Effector memory CD4-positive, alpha-beta T cell (primary cell): ENCODE measurements around the gene CTDP1.

ENCODE experiments used
- DNase-seq, 3 donors: peaks; one replicate each; pipeline ENCODE4 v3.0.0-alpha.2; 2020
- H3K27ac ChIP-seq: 2 replicates; pipeline ENCODE4 v1.7.0; 2013; ENCODE audit warnings: mild to moderate bottlenecking, low read length, moderate library complexity; ENCODE audit not compliant: insufficient read depth, poor library complexity, severe bottlenecking
- H3K27me3 ChIP-seq: replicated peaks from 2 replicates; pipeline ENCODE4 v1.7.0; 2013; ENCODE audit warnings: mild to moderate bottlenecking, low read length; ENCODE audit not compliant: insufficient read depth, control insufficient read depth, poor library complexity, severe bottlenecking
- H3K36me3 ChIP-seq: 2 replicates; pipeline ENCODE4 v1.7.0; 2013; ENCODE audit warnings: mild to moderate bottlenecking, low read length, moderate library complexity; ENCODE audit not compliant: control insufficient read depth, insufficient read depth
- H3K4me1 ChIP-seq: 2 replicates; pipeline ENCODE4 v1.7.0; 2013; ENCODE audit warnings: low read length, mild to moderate bottlenecking; ENCODE audit not compliant: control insufficient read depth, insufficient read depth, poor library complexity, severe bottlenecking
- H3K4me3 ChIP-seq: 2 replicates; pipeline ENCODE4 v1.7.0; 2013; ENCODE audit warnings: low read length, low read depth, mild to moderate bottlenecking; ENCODE audit not compliant: insufficient read depth, poor library complexity, severe bottlenecking
- H3K9me3 ChIP-seq: 2 replicates; pipeline ENCODE4 v1.7.0; 2013; ENCODE audit warnings: mild to moderate bottlenecking, low read length, moderate library complexity; ENCODE audit not compliant: control insufficient read depth

CTDP1 gene

DNA sequence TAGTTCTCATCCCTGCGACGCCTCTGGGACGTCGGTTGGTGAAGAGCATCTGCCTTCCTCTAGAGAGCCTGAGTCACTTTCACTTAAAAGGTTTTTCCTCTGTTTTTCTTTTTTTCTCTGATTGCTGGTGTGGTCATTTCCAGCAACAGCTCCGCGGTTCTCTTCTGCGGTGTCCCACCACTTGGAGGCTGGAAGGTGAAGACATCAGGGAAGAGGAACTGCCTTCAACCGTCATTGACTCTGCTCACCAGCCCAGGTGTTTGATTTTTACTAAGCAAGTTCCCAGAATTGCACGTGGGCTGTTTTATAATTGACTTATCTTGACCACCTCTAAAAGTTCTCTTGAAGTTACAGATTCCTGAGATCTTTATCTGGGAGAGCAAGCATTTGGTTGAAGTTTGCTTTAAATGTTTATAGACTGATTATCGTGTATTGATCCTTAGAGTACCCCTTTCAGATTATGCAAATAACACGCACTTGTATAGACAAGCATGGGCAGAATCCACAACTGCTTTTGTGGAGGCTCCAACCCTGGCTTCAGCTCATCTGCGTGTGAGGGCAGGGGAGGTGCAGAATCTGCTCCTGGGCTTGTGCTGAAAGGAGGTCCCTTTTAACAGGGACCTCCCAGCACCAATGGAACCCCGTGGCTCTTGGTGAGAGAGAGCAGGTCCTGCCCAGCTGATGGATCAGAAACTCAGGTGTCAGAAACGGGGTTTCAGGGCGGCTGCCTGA lies 3.5 kb downstream of the CTDP1 start:
- H3K4me1 ChIP-seq: peaks cover 53% of the 10 kb centered on the region
- H3K9me3 ChIP-seq: no peaks in the 10 kb centered on the region
- H3K27me3 ChIP-seq: no peaks in the 10 kb centered on the region
- no peak overlapping the region for H3K27ac ChIP-seq
- peak in 2 of 3 donors; percentile 20 to 21 for DNase-seq
- peaks cover 3% of the 10 kb centered on the region for H3K36me3 ChIP-seq
- no peak overlapping the region for H3K4me3 ChIP-seq

DNA sequence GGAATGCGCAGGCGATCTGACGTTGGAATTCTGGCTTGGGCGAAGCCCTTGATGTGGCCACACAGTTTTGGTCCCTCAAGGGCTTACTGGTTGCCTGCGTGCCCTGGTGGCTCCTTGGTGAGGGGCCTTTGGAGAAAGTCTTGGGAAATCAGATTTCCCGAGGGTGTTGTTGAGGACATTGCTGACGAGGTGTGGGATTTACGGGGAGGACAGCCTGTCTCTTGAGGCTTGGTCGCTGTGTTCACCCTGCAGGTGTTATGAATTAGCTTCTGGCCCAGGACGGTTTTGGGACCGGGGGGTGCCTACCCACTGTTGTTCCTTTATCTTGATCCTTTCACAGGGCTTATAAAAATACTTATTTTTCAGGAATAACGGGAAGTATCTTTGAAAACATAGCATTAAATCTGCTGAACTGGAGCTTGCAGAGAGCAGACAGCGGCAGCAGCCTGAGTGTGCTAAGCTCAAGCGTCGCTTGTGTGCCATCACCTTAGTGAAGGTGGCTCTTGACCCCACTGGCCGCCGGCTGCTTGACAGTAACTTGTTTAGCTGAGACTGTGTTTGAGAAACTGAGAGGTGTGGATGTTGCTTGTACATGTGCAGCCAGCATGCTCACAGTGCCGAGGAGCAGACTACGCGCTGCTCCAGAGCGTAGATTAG lies 4.2 kb downstream of the CTDP1 start:
- Histone ChIP-seq H3K27me3 (no peaks in the 10 kb centered on the region), H3K36me3 (peaks cover 3% of the 10 kb centered on the region), H3K4me3 (no peak overlapping the region), H3K27ac (no peak overlapping the region), H3K9me3 (no peaks in the 10 kb centered on the region), H3K4me1 (peaks cover 50% of the 10 kb centered on the region)
- no peak for DNase-seq

DNA sequence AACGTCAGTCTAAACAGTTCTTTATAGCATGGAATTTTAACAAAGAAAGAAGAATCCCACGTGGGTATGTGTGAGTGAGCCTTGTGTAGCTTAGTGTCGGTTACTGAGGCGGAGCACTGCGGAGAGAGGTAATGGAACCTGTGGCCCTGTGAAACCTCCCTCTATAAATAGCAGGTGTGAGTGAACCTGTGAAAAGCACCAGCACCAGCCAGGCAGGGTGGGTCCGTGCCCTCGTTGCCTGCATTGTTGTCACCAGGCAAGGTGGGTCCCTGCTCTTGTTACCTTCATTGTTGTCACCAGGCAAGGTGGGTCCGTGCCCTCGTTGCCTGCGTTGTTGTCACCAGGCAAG lies 4.7 kb downstream of the CTDP1 start:
- Histone ChIP-seq H3K4me1 (peaks cover 50% of the 10 kb centered on the region), H3K36me3 (peaks cover 3% of the 10 kb centered on the region), H3K27me3 (no peaks in the 10 kb centered on the region), H3K4me3 (no peak overlapping the region), H3K9me3 (no peaks in the 10 kb centered on the region), H3K27ac (no peak overlapping the region)
- DNase-seq: no peak

DNA sequence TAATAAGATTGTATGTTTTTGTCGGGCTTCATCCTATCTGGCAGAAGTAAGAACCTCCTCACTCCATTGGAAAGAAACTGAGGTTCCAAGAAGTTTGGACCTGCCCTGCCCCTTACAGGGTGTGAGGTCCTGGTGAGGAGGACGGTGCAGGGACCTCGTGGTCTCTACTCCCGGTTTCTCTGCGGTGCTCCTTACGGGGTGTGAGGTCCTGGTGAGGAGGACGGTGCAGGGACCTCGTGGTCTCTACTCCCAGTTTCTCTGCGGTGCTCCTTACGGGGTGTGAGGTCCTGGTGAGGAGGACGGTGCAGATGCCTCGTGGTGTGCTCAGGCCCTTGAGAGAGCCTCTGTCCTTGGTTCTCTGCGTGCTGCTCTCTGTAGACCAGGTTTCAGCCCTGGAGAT lies 5.2 kb downstream of the CTDP1 start:
- Histone ChIP-seq H3K9me3 (no peaks in the 10 kb centered on the region), H3K27me3 (no peaks in the 10 kb centered on the region), H3K36me3 (peaks cover 3% of the 10 kb centered on the region), H3K27ac (no peak overlapping the region), H3K4me1 (peaks cover 50% of the 10 kb centered on the region), H3K4me3 (no peak overlapping the region)
- DNase-seq: no peak

DNA sequence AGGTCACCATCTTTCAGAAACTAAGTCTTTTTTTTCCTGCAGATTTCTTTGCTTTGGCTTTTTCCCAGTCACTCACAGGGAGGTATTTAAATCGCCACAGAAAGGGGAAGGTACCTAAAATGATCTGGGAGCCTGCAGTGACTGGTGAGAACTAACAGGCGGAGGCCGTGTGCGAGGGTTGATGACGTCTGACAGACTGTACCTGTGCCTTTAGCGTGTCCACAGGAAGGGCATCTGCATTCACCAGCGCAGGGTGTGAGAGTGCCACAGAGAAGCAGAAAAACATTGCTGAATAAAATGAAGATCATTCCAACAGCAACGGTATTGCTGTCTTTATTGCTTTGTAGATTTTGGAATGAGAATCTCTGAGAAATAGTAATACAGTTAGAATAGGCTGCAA lies 5.7 kb downstream of the CTDP1 start:
- H3K9me3 ChIP-seq: no peaks in the 10 kb centered on the region
- no peak overlapping the region for H3K27ac ChIP-seq
- DNase-seq: no peak
- no peaks in the 10 kb centered on the region for H3K27me3 ChIP-seq
- peaks cover 3% of the 10 kb centered on the region for H3K36me3 ChIP-seq
- no peak overlapping the region for H3K4me3 ChIP-seq
- peaks cover 50% of the 10 kb centered on the region for H3K4me1 ChIP-seq

DNA sequence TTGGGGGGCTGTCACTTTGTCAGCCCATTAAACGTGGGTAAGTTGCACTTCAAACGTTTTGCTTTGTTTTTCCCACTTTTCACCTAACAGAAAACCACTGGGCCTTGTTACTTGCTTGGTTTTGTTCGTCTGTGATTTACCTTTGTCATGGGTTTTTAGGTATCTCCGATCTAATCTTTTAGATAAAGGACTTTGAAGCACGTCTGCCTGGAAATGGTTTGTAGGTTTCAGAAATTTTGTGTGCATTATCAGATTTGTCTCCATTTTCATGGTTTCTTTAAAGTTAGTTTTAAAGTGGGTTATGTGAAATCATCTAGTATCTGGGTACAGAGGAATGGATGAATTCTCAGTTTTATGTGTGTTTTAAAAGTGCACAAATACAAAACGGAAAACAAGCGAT lies 6.4 kb downstream of the CTDP1 start:
- H3K27ac ChIP-seq: no peak overlapping the region

DNA sequence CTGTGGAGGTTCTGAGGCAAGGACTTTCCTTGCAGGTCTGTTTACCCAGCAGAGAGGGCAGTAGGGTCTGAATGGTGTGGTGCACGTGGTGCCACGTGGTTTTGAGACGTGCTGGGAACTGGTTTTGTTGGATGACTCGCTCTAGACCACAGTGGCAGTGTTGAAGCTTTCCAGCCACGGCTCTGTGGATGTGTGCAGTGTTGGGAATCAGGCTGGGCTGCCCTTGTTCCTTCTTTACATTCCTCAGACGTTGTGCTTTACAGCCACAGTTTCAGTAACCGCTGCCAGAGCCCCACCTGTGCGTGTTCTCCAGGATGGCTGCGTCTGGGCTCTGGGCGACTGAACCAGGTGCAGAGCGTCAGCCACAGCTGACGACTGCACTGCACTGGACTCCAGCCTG lies 8.2 kb downstream of the CTDP1 start:
- Histone ChIP-seq H3K27ac (no peak overlapping the region), H3K4me3 (no peak overlapping the region), H3K9me3 (no peaks in the 10 kb centered on the region), H3K36me3 (peaks cover 3% of the 10 kb centered on the region), H3K27me3 (no peaks in the 10 kb centered on the region), H3K4me1 (peaks cover 27% of the 10 kb centered on the region)
- DNase-seq: no peak

More for the DNA sequence above, 6.4 kb downstream of the CTDP1 start:
- Histone ChIP-seq H3K27me3 (no peaks in the 10 kb centered on the region), H3K4me1 (peaks cover 44% of the 10 kb centered on the region), H3K36me3 (peaks cover 3% of the 10 kb centered on the region), H3K4me3 (no peak overlapping the region), H3K9me3 (no peaks in the 10 kb centered on the region)
- DNase-seq: no peak

DNA sequence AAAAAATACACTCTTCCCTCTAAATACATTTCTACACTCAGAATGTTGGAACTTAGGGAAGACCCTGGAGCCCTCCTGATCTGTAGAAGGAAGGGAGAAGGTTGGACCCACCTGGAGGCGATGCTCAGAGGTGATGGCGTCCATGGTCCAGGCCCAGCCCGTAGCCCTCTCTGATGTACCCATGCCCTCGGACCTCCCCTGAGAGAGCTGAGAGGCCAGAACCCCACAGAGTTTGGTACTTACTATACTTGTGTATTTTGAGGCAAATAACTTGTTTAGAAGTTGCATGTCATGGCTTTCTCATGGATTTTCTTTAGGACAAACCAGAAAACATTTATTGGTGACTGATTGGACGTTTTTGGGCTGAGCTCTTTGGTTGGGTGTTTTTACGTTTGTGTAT lies 10.5 kb downstream of the CTDP1 start:
- Histone ChIP-seq H3K36me3 (peaks cover 4% of the 10 kb centered on the region), H3K9me3 (no peaks in the 10 kb centered on the region), H3K27ac (no peak overlapping the region), H3K4me1 (peaks cover 9% of the 10 kb centered on the region), H3K27me3 (no peaks in the 10 kb centered on the region), H3K4me3 (no peak overlapping the region)
- no peak for DNase-seq

DNA sequence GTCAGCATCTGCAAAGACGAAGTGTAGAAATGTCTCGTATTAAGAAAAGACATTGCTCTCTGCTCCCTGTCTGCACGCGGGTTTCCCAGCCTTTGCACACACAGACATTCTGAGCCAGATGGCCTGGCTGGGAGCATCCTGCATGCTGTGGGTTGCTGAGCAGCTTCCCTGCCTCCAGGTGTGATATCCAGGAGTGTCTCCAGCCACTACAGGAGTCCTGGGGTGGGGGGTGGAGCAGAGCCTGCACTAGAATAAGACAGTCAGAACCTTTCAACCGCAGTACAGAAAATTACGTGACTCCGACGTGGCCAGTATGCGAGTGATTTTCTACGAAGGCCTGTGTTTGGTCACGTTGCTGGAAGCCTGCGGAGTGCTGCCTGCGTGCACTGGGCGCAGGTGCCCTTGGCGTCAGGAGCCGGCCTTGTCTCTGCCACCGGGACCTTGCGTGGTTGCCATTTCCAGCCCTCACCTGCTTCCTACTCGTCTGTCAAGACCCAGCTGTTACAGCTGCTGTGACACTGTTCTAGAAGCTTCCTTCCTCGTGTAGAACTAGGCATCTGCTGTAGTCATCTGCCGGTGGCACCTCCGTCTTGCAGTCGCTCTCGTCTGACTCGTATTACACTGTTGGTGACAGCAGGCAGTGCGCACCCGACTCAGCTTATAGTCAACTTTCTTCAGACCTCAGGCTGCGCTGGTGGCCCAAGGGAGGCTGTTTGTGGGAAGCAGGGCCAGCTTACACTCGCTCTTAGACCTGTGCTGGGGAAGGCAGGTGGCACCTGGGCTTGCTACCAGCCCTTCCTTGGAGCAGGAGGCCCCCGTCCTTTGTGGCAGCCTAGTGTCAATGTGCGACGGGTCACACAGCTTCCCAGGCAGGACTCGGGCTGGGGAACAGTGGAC lies 11.2 kb downstream of the CTDP1 start:
- H3K4me3 ChIP-seq: no peak overlapping the region
- H3K4me1 ChIP-seq: peaks cover 3% of the 10 kb centered on the region
- H3K36me3 ChIP-seq: peaks cover 11% of the 10 kb centered on the region
- H3K27ac ChIP-seq: no peak overlapping the region
- no peaks in the 10 kb centered on the region for H3K9me3 ChIP-seq
- H3K27me3 ChIP-seq: no peaks in the 10 kb centered on the region
- DNase-seq: no peak

DNA sequence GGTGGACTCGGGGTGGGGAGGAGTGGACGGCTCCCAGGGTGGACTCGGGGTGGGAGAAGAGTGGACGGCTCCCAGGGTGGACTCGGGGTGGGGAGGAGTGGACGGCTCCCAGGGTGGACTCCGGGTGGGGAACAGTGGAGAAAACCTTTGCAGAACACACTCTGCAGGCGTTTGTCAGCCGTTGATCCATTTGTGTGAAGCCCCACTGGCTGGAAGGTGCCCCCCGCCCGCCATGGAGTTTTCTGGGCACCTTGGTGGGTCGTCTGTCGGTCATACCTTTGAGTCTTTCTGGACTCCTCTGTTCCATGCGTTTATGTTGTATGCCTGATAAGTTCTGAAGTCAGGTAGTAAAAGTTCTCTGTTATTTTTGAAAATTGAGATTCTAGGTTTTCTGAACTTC lies 12.5 kb downstream of the CTDP1 start:
- Histone ChIP-seq H3K27ac (no peak overlapping the region), H3K36me3 (peaks cover 20% of the 10 kb centered on the region), H3K9me3 (no peaks in the 10 kb centered on the region), H3K4me3 (no peak overlapping the region), H3K27me3 (no peaks in the 10 kb centered on the region), H3K4me1 (no peaks in the 10 kb centered on the region)
- DNase-seq: no peak
